D341Med (cell line): Measurements from ENCODE around the gene KHDC1.
"Not testable (repeated sequence)": the region's sequence is repeated elsewhere in the genome, so short reads cannot be mapped to it uniquely, and the experiment has no call there.

Experiments used
- DNase-seq: peaks from one replicate; pipeline ENCODE4 v3.0.0; 2012; ENCODE audit warnings: low spot score

KHDC1 gene

DNA sequence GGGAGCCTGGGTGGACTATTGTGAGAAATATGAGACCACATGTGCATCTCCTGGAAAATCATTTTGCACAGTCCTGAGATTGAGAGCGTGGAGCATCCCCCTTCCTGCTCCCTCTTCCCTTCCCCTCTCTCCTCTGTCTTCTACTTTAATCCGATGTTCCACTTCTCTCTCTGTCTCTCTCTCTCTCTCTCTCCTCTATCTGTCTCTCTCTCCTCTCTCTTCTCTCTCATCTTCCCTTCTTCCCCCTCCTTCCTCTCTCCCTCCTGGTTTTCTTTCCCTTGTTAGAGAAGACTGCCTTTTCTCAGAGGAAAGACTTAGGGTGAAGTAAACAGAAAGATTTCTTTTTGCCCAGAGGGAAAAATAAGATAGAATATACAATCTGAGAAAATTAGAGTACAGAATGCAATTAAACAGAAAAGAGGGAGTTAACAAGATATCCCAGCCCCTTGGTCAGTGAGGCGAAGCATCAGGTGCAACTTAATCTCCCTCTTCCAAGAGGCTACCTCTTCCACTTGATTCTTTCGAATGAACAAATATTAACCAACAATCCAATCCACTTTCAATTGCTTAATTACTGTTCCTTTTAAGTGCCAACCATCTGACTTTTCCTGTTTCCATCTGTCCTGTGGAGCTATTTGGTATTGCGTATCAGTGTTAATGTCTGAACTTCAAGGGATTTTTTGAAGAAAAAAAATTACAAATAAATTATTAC is 14.6 kb downstream of the KHDC1 start:
- DNase-seq: no peak

DNA sequence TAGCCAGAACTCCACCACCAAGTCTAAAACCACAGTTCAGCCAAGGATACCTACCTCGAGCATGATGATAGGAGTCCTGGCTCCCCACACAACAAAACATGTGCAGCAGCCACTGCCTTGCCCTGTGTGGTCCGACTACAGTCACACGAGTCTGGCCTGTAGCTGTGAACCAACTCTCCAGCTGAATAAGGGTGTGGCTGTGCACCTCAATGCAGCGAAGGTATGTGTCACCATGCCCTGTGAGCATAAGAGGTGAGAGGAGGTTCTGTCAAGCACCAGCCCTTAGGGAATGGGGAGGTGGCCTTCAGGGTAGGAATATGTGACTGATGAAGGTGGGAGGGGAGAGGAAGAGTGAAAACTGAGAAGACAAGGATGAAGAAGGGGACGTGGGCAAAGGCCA is 21.0 kb downstream of the KHDC1 start:
- no peak for DNase-seq

DNA sequence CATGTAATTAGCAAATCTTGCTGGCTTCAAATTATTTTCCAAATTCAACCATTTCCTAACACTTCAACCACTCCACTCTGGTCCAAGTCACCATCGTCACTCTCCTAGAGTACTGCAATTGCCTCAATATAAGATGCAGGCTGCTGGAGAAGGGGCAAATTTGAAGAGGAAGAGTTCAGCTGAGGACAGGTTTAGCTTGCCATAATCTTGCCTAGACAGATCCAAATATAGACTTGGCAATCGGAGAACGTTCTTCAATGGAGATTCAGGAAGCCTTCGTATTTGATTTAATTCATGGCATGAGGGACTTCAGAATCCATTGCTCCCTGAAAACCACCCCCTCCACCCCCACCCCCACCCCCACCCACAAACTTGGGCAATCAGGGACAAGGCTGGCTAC is 22.3 kb downstream of the KHDC1 start:
- no peak for DNase-seq

DNA sequence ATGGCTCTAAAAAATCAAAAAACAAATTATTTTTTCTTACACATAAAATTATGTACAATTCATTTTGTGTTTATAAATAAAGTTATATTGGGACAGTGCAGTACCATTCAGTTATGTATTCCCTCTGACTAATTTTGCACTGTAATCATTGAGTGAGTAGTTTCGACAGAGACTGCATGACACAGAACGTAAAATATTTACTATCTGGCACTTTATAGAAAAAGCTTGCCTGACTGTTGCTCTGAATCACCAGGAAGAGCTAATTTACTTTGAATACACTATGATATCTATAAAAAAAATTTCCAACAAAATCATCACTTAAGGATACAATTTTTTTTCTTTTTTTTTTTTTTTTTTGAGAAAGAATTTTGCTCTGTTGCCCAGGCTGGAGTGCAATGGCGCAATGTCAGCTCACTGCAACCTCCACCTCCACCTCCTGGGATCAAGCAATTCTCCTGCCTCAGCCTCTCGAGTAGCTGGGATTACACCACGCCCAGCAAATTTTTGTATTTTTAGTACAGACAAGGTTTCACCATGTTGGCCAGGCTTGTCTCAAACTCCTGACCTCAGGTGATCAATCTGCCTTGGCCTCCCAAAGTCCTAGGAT is 26.7 kb downstream of the KHDC1 start:
- no peak for DNase-seq

DNA sequence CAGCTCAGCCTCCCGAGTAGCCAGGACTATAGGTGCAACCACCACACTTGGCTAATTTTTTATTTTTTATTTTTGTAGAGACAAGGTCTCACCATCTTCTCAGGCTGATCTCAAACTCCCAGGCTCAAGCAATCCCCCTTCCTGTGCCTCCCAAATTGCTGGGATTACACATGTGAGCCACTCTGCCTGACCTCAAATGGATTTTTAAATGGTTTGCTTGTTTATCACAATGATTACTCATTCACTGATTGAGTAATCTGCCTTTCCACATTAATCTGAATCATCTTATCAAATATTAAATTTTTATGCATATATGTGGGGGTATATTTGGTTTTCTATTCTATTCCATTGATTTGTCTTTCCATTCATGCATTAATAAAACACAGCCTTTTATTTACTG is 28.3 kb downstream of the KHDC1 start:
- no peak for DNase-seq

DNA sequence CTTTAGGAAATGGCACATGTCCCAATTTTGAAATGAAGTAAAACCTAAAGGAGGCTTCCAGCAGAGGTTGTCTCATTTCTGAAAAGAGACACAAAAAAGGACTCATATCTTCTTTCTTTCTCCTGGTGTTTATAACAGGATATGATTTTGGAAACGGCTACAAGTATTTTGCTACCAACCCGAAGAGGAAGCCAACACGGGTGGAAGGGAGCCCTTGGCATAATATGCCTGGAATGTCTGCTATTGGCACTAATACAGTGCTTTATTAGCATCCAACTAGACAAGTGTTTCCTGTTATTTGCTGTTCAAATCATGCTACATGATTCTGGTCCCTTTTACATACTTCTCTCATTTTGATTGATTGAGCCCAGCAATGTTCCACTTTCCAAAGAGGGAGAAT is 29.0 kb downstream of the KHDC1 start:
- DNase-seq: not testable (repeated sequence)

DNA sequence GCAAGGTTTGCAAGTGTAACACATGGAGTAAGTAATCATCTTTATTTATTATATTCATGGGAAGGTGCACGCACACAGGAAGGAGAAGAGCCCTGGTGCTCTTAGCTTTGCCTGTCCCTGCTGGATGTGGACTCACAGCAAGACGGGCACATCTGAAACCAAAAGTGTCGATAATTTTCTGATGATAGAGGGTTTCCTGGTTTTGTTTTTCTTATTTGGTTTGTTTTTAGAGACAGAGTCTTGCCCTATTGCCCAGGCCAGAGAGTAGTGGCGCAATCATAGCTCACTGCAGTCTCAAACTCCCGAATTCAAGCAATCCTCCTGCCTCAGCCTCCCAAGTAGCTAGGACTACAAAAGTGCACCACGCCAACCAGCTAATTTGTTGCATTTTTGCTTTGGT is 29.9 kb downstream of the KHDC1 start:
- no peak for DNase-seq

DNA sequence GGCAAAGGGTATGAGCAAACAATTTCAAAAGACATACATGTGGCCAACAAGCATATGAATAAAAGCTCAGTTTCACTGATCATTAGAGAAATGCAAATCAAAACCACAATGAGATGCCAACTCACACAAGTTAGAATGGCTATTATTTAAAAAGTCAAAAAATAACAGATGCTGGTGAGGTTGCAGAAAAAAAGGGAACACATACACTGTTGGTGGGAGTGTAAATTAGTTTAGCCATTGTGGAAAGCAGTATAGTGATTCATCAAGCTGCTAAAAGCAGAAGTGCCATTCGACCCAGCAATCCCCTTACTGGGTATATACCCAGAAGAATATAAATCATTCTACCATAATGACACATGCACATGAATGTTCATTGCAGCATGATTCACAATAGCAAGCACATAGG is 31.0 kb downstream of the KHDC1 start:
- DNase-seq: no peak

DNA sequence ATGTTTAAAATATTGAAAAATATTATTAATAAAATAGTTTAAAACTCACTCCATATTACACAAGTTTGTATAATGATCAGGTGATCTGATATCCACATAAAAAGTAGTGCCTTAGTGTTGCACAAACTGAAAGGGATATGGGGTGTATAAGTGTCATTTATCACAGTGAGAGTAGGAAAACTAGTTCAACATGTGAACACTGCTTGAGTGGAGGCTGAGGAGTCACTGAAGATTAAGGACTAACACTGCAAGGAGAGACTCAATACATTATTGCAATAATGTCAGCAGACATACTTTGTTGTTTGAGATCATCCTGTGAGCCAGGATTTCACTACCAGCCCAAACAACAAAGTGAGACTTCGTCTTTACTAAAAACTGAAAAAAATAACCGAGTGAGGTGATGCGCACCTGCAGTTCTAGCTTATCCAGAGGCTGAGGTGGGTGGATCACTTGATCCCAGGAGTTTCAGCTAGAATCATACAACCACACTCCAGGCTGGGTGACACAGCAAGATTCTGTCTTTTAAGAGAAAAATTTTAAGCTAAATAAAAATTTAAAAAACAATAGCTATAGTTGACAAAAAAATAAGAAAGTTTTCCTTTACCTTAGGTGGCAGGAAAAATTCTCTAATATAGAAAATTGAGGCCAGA is 35.3 kb downstream of the KHDC1 start:
- no peak for DNase-seq

DNA sequence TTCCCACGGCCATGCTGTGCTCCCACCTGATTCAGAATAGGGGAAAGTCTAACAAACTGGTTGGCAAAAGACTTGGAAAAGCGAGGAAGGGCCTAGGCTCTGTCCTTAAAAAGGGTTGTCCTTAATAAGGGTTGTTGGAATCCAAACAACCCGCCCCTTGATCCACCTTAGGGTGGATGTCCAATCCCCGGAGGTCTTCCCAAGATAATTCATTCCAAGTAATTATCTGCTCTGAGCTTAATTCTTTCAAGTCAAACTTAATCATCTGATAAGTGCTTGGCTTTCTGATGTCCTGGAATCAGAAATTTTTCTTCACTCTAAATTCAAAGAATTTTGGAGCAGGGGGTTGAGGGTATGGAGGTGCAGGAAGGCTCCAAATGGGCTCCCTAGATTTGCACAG is 37.6 kb downstream of the KHDC1 start, which contains the start of gene KHDC1L:
KHDC1L (minus strand) TSS at position 101 of the 400 bp plus-strand sequence; CDS start at position 13, 88 bp downstream.
- DNase-seq: no peak

DNA sequence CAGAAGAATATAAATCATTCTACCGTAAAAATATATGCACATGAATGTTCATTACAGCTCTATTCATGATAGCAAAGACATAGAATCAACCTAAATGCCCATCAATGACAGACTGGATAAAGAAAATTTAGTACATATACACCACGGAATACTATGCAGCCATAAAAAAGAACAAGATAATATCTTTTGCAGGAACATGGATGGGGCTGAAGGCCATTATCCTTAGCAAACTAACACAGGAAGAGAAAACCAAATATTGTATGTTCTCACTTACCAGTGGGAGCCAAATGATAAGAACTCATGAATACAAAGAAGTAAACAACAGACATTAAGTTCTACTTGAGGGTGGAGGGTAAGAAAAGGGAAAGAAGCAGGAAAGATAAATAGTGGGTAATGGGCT is 46.1 kb downstream of the KHDC1 start:
- no peak for DNase-seq

DNA sequence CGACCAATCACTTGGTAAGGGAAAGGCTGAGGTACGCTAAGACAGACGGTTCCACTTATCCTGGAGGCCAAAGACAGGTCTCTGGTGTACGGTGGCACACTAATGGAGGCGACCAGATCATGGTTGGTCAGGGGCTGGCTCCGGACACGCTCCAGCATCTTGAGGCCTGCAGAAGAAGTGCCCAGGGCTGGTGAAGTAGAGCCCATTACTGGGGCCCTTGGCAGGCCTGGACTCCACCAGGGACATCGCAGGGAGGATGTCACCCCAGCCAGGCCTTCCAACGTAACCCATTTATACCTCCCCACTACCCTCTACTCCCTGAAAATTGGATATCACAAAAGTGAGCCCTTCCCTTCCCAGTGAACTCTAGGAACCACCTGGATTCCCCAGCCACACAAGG is 53.9 kb downstream of the KHDC1 start:
- DNase-seq: no peak

DNA sequence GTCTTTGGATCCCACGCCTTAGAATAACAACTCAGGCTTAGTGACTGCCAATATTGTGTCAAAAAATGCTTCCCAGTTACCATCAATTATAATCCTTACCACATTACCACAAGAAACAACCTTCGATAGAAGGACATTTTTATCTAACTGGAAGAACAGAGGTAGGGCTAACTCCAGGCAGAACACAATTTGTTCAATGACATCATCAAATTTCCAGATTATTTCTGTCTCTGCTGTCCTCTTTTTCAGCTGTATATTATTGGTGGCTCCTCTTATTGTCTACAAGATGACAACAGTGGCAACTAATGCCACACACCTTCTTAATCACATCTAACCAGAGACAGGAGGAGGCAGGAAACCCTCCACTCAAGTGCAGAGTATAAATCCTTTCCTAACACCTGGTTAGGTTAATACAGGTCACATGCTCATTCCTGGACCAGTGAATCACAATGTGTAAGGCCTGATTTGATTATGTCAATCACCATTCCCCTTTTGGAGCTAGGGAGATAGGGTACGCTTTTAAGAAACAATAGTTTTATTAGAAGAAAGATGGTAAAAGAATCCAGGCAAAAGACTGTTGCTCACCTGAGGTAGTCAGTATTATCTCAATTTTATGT is 55.7 kb downstream of the KHDC1 start:
- no peak for DNase-seq

DNA sequence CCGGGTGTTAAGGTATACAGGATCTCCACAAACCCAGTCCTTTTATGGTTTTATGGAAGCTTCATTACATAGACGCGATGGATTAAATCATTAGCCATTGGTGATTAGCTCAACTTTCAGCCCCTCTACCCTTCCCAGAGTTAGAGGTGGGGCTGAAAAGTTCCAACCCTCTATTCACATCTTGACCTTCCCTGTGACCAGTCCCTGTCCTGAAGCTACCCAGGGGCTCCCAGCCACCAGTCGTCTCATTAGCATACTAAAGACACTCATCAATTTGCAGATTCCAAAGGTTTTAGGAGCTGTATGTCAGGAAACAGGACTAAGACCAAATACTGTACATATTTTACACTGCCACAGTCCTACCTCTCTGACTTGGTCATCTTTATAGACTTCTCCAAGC is 58.7 kb downstream of the KHDC1 start:
- no peak for DNase-seq

DNA sequence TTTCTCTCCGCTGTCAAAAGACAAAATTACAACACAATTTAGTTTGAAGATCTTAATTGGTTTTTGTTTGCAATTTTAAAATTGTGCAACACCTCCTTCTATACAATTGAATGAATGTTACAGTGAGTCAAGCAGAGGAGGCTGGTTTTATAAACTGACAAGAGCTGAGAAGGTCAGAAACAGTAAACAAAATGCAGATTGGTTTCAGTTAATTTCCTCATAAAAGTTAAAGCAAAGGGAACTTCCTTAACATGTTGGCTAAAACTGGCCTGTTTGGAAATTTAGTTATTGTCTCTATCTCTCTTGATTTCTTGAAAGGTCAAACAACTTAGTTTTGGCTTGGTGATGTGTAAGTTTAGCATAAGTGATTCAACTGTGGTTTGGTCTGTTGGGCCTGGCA is 59.9 kb downstream of the KHDC1 start:
- no peak for DNase-seq

DNA sequence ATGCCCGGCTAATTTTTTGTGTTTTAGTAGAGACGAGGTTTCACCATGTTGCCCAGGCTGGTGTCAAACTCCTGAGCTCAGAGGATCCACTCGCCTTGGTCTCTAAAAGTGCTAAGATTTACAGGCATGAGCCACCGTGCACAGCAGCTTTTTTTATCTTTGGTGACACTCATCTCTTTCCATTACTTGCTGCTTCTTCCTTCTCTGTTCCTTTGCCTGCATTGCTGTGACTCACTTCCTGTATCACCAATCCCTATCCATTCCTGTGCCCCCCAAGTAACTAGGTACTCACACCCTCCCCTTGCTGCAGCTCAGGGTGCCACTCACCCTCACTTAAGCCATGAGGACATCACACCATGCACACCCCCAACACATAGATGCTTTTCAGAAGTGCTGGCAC is 62.3 kb downstream of the KHDC1 start:
- DNase-seq: no peak

DNA sequence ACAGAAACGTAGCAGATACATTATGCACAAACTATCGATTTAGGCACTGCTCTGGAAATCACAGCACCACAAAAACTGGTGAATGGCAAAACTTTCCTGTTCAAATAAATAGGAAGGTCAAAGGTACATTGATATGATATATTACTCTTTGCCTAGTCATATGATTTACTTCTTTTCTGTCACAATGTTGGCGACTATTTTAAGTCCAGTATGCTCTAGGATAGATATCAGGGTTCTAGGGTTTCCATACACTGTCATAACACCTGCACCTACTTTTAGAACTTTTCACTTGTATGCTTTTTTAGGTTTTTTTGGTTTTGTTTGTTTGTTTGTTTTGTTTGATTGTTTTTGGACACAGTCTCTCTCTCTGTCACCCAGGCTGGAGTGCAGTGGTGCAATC is 62.7 kb downstream of the KHDC1 start:
- no peak for DNase-seq

DNA sequence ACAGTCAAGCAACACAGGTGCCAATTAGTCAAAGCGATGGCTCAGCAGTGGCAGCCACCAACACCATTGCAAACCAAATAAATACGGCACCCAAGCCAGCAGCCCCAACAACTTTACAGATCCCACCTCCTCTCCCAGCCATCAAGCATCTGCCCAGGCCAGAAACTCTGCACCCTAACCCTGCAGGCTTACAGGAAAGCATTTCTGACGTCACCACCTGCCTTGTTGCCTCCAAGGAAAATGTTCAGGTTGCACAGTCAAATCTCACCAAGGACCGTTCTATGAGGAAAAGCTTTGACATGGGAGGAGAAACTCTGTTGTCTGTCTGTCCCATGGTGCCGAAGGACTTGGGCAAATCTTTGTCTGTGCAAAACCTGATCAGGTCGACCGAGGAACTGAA is 68.3 kb downstream of the KHDC1 start:
- no peak for DNase-seq

DNA sequence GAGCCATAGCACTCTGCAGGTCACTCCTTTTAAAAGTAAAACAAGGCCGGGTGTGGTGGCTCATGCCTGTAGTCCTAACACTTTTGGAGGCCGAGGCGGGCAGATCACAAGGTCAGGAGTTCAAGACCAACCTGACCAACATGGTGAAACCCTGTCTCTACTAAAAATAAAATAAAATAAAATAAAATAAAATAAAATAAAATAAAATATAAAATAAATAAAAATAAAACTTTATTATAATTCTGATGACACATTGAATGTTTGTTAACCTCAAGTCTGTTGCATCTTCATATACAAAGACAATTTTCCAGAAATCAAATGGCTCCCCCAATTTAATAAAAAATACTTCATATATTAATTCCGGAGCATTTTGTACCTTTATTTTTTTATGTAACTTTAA is 69.7 kb downstream of the KHDC1 start:
- not testable (repeated sequence) for DNase-seq
